ENCODE measurements around the gene RAB31.
"Not testable (repeated sequence)": the region's sequence is repeated elsewhere in the genome, so short reads cannot be mapped to it uniquely, and the experiment has no call there.

RAB31 gene, protein sequence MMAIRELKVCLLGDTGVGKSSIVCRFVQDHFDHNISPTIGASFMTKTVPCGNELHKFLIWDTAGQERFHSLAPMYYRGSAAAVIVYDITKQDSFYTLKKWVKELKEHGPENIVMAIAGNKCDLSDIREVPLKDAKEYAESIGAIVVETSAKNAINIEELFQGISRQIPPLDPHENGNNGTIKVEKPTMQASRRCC

DNA sequence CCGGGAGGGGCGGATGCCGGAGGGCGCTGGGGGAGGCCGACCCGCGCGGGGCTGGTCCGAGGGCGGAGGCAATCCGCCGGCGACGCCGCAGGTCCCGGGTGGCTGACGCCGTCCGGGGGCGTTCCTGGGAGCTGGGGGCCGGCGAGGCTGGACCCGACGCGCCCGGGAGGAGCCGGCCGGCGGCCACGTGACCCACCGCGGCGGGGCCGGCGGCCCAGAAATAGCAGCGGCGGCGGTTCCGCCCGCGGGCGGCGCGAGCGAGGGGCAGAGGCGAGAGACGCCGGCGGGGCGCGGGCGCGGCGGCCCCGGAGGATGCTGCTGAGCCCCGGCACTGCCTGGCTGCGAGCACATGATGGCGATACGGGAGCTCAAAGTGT is at the start of gene RAB31:
Gene RAB31 (plus strand): TSS at position 245 of the 377 bp plus-strand sequence. CDS start 105 bp downstream, at position 350.
- peak within 1 kb of the TSS; percentile 79 for H3K4me3 Mint-ChIP-seq
- H3K27me3 Mint-ChIP-seq, result peaks cover 84% of the 10 kb centered on the region
- no peaks in the 10 kb centered on the region for H3K9me3 Mint-ChIP-seq
- no peak for DNase-seq
- peak within 1 kb of the TSS; percentile 10 for H3K27ac Mint-ChIP-seq
- peaks cover 31% of the 10 kb centered on the region for H3K4me1 Mint-ChIP-seq (ENCODE audit: low read depth)
- H3K36me3 Mint-ChIP-seq (ENCODE audit: low read depth), result no peaks in the 10 kb centered on the region

DNA sequence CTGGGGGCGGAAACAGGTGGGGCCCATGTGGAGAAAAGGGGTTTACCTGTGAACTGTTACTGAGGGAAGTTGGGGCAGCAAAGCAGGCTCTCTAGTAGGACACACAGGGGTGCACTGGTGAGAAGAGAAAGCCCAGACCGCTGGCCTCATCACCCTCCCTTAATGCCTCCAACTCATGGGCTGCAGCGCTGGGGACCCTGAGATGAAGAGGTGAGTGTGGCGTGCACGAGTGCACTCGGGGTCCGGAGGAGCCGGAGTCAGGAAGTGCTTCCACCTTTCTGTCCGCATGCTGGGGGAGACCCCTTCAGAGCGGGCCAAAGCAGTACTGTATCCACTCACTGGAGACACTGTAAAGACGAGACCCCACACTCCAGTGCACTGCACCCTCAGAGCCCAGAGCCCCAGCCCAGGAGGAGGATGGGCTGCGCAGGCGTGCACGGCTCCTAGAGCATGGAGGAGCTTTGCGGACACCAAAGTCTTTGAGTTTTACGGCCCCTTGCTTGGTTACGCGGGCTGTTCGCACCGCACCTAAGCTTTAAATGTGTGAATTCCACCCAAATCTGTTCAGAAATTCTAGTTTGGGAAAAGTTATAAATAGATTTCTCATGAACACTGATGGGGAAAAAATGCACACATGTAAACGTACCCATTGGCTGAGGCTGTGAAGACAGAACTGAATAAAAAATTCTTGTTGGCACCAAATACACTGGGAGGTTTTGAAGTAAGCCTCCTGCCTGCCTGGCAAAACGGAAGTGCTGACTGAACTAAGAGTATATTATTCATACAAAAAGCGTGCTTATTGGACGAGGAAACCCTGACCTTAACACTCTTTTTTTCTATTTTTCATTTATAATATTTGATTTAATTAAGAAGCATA is 48.4 kb upstream of the RAB31 start:
- H3K9me3 Mint-ChIP-seq, result no peaks in the 10 kb centered on the region

DNA sequence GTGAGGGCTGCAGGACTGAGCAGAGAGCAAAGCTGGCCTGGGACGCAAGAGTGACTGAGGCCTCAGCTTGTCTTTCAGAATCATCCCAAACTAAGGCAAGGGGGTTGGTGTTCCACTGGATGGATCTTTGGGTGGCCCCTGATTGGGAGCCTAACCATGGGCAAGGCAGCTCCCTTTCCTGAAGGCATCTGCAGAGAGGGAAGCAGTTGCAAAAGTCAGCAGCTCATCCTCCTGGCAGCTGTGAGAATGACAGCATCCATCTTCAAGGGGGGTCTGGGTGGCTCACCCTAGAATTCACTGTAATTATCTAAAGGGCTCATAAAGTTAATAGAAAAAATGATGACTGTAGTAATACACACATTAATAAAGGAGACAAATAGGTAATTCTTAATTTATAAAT is 46.5 kb upstream of the RAB31 start:
- Mint-ChIP-seq H3K9me3 (no peaks in the 10 kb centered on the region), H3K4me1 (ENCODE audit: low read depth) (no peaks in the 10 kb centered on the region), H3K27me3 (no peaks in the 10 kb centered on the region), H3K27ac (no peak overlapping the region), H3K36me3 (ENCODE audit: low read depth) (no peaks in the 10 kb centered on the region), H3K4me3 (no peak overlapping the region)
- no peak for DNase-seq

More for the DNA sequence above, 48.4 kb upstream of the RAB31 start:
- no peak for DNase-seq
- no peak overlapping the region for H3K4me3 Mint-ChIP-seq
- no peaks in the 10 kb centered on the region for H3K27me3 Mint-ChIP-seq
- no peaks in the 10 kb centered on the region for H3K36me3 Mint-ChIP-seq (ENCODE audit: low read depth)
- H3K27ac Mint-ChIP-seq, result no peak overlapping the region
- H3K4me1 Mint-ChIP-seq (ENCODE audit: low read depth), result no peaks in the 10 kb centered on the region

DNA sequence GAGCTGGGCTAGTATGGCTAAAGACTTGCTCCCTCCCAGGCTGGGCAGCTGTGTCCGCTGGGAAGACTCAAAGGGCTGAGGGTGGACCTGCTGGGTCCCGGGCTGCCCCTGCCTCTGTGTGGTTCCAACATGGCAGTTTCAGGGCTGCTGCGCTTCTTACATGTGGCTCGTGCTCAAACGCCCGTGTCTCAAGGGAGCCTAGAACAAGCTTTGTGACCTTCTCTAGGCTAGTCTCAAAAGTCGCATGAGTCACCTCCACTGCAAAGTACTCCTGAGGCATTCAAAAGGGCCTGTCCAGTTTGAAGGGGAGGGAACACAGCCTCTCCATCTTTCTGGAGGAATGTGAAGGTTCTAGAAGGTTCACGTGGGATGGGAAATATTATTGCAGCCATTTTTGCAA is 44.7 kb upstream of the RAB31 start:
- no peaks in the 10 kb centered on the region for H3K36me3 Mint-ChIP-seq (ENCODE audit: low read depth)
- H3K4me1 Mint-ChIP-seq (ENCODE audit: low read depth), result no peaks in the 10 kb centered on the region
- no peaks in the 10 kb centered on the region for H3K27me3 Mint-ChIP-seq

DNA sequence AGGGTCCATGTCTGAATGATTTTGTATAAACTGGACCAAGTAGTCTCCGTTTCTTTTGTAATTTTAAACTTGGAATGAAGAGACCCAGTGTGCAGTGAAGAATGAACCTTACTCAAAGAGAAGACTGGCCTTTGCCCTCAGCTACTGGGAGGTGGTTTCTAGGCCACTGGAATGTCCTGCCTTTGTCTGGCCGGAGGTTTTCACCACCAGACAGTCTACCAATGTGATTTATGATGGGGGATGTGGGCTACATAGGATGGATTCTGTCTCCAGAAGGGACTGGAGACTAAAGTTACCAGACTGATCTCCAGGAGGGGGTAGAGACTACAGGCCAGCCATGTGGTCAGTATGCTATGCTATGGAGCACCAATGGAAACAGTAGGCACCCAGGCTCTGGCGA is 42.8 kb upstream of the RAB31 start:
- no peaks in the 10 kb centered on the region for H3K4me1 Mint-ChIP-seq (ENCODE audit: low read depth)
- H3K27me3 Mint-ChIP-seq, result no peaks in the 10 kb centered on the region
- H3K36me3 Mint-ChIP-seq (ENCODE audit: low read depth), result no peaks in the 10 kb centered on the region
- H3K4me3 Mint-ChIP-seq, result no peak overlapping the region
- H3K9me3 Mint-ChIP-seq, result no peaks in the 10 kb centered on the region
- no peak overlapping the region for H3K27ac Mint-ChIP-seq
- no peak for DNase-seq

More for the DNA sequence above, 44.7 kb upstream of the RAB31 start:
- Mint-ChIP-seq H3K27ac (no peak overlapping the region), H3K4me3 (no peak overlapping the region), H3K9me3 (no peaks in the 10 kb centered on the region)
- no peak for DNase-seq

DNA sequence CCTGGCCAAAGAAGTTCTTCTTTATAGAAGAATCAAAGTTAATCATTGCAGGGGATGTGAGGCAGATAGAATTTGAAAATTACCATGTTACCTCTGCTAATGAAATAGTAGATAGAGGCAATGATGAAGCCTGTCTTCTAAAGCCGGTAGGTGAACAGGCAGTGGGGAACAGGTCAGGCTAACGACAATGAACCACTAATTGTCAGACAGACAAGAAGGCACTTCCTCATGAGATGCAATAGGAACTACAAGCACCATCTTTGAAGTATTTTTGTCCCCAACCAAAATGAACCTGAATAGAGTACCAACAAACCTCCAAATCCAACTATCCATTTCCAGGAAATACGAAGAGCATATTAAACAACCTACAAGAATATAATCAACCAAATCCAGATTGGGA is 41.6 kb upstream of the RAB31 start:
- Mint-ChIP-seq H3K27me3 (no peaks in the 10 kb centered on the region), H3K4me3 (no peak overlapping the region), H3K36me3 (ENCODE audit: low read depth) (no peaks in the 10 kb centered on the region), H3K4me1 (ENCODE audit: low read depth) (no peaks in the 10 kb centered on the region), H3K27ac (no peak overlapping the region), H3K9me3 (no peaks in the 10 kb centered on the region)
- no peak for DNase-seq

DNA sequence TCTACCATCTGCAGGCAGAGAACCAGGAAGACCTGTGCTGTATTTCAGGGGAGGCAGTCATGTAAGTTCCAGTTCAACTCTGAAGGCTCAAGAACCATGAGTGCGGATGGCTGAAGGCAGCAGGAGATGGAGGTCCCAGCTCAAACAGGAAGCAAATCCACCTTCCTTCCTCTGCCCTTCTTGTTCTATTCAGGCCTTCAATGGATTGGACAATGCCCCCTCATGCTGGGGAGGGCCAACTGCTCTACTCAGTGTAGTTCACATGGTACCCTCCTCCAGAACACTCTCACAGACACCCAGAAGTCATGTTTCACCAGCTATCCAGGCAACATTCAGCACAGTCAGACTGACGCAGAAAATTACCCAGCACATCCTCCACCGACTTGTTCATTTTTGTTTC is 39.1 kb upstream of the RAB31 start:
- H3K36me3 Mint-ChIP-seq (ENCODE audit: low read depth), result no peaks in the 10 kb centered on the region
- H3K4me1 Mint-ChIP-seq (ENCODE audit: low read depth), result peaks cover 7% of the 10 kb centered on the region
- H3K27ac Mint-ChIP-seq, result no peak overlapping the region
- no peaks in the 10 kb centered on the region for H3K9me3 Mint-ChIP-seq
- no peak overlapping the region for H3K4me3 Mint-ChIP-seq
- no peaks in the 10 kb centered on the region for H3K27me3 Mint-ChIP-seq
- DNase-seq, result no peak

DNA sequence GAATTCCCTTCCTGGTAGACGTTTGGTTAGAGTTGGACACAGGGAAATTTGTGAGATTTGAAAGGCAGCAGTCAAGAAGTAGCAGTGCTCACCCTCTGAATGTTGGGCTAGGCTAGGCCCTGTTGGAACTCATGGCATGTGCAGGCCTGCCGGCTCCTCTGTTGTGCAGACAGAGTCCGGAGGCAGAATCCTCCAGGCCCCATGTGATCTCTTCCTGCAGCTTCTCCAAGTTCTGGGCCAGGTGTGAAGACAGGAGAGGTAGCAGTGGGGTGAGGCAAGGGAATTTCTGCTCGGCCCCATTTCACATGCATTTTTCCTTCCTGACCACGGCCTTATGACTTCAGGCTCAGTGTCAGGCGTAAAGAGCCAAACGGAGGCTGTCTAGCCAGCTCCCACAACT is 36.9 kb upstream of the RAB31 start:
- no peak overlapping the region for H3K4me3 Mint-ChIP-seq
- DNase-seq, result no peak
- no peak overlapping the region for H3K27ac Mint-ChIP-seq
- H3K9me3 Mint-ChIP-seq, result no peaks in the 10 kb centered on the region
- H3K27me3 Mint-ChIP-seq, result peaks cover 11% of the 10 kb centered on the region
- H3K4me1 Mint-ChIP-seq (ENCODE audit: low read depth), result peaks cover 7% of the 10 kb centered on the region
- no peaks in the 10 kb centered on the region for H3K36me3 Mint-ChIP-seq (ENCODE audit: low read depth)

DNA sequence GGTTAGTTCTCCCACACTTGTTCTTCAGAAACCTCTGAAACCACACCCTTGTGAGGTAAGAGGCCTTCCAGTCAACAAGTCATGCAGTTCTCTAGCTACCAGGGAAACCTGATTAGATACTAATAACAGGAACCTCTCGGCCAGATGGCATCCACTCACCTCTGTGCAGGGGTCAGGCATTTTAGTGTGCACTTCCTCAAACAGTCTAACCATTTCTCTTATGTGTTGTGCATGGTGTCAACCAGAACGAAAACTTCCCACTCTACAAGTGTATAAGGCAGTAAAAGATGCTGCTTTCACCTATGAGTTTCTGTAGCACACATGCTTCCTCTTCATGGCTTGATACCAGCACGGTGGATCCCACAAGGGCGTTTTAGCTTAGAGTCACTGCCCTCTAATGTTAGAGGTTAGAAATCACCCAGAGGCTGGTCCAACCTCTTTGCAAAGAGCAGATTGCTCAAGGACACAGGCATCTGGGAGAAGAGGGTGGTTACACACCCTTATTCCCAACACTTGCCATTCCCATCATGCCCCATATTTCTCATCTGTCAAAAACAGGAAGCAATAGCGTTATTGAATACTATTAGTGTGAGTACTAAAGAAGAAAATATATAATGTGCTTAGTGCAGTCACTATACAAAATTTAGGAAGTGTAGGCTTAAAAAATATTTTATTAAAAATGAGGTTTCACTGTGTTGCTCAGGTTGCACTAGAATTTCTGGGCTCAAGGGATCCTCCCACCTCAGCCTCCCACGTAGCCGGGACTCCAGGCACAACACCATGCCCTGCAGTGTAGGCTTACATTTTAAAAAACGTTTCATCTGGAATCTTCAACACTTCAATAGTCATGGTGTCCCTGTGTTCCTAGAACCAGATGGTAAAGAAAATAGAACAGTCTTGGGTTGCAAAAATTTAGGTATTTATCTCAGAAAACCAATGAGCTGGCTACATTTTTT is 34.5 kb upstream of the RAB31 start:
- peak; percentile 37 for DNase-seq
- Mint-ChIP-seq H3K4me3 (no peak overlapping the region), H3K4me1 (ENCODE audit: low read depth) (peaks cover 7% of the 10 kb centered on the region), H3K27me3 (peaks cover 11% of the 10 kb centered on the region), H3K9me3 (no peaks in the 10 kb centered on the region), H3K36me3 (ENCODE audit: low read depth) (no peaks in the 10 kb centered on the region), H3K27ac (peak overlapping the region; percentile 71)

DNA sequence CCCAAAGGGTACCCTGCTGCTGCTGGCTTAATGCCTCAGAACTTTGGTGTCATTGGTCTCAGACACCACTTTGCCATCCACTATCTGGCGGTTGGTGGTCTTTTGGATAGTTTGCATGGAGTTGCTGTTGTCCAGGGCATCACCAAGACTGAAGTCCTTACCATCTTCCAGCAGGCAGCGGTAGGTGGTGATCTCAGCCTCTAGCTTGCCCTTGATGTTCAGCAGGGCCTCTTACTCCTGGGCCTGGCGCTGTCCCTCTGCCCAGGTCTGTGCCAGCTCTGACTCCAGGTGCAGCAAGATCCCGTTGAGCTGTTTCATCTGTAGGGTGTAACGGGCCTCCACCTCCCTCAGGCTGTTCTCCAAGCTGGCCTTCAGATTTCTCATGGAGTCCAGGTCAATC is 29.9 kb upstream of the RAB31 start:
- not testable (repeated sequence) for H3K9me3 Mint-ChIP-seq; DNase-seq; H3K27ac Mint-ChIP-seq; H3K4me3 Mint-ChIP-seq; H3K4me1 Mint-ChIP-seq (ENCODE audit: low read depth); H3K36me3 Mint-ChIP-seq (ENCODE audit: low read depth)
- H3K27me3 Mint-ChIP-seq, result peaks cover 19% of the 10 kb centered on the region

DNA sequence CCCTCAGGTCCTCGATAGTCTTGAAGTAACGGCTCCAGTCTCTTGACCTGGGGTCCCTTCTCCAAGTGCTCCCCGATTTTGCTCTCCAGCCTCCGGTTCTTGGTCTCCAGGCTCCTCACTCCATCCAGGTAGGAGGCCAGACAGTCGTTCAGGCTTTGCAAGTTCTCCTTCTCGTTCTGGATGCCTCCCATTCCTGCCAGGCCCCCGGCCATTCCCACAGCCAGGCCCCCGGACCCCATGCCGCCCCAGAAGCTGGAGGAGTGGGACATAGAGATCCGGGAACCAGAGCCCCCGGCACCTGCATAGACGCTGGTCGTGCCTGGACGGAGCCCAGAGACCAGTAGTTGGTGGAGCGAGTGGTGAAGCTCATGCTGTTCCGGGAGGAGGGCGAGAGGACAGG is 29.0 kb upstream of the RAB31 start:
- Mint-ChIP-seq H3K4me3 (no peak overlapping the region), H3K27me3 (peaks cover 27% of the 10 kb centered on the region), H3K9me3 (no peaks in the 10 kb centered on the region), H3K27ac (no peak overlapping the region), H3K36me3 (ENCODE audit: low read depth) (no peaks in the 10 kb centered on the region), H3K4me1 (ENCODE audit: low read depth) (no peaks in the 10 kb centered on the region)
- DNase-seq, result no peak

DNA sequence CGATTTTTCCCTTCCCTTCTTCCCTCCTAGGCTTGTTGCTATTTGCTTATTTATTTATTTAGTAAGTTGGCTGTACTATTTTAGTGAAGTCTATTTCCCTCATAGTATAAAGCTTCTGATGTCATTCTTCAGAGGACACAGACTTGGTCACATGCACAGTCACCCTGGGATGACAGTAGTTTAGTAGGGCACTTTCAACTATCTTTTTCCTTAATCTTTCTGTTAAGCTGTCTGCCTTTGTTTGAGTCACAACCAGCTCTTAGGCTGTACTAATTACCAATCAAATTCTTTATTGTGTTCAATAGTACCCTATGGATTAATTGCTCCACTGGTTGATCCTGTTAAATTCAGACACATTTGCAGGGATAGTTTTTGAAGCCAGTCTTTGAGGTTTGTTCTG is 26.9 kb upstream of the RAB31 start:
- no peak for DNase-seq
- H3K4me1 Mint-ChIP-seq (ENCODE audit: low read depth), result peaks cover 10% of the 10 kb centered on the region
- H3K9me3 Mint-ChIP-seq, result no peaks in the 10 kb centered on the region
- no peak overlapping the region for H3K27ac Mint-ChIP-seq
- H3K4me3 Mint-ChIP-seq, result no peak overlapping the region
- H3K36me3 Mint-ChIP-seq (ENCODE audit: low read depth), result no peaks in the 10 kb centered on the region
- peaks cover 16% of the 10 kb centered on the region for H3K27me3 Mint-ChIP-seq

DNA sequence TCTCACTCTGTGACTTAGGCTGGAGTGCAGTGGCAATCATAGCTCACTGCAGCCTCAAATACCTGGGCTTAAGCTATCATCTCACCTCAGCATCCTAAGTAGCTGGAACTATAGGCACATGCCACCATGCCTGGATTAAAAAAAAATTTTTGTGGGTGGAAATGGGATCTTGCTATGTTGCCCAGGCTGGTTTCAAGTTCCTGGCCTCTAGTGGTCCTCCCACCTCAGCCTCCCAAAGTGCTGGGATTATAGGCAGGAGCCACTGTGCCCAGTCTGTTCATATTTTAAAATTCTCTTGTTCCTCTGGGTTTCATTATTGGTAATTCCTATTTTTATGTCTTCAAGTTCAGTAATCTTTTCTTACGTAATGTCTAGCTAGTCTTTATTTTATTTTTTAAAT is 25.5 kb upstream of the RAB31 start:
- no peak for DNase-seq
- Mint-ChIP-seq H3K27me3 (peaks cover 29% of the 10 kb centered on the region), H3K9me3 (no peaks in the 10 kb centered on the region), H3K4me1 (ENCODE audit: low read depth) (peaks cover 10% of the 10 kb centered on the region), H3K36me3 (ENCODE audit: low read depth) (no peaks in the 10 kb centered on the region), H3K4me3 (no peak overlapping the region), H3K27ac (no peak overlapping the region)
